HG03378 (cell line): ENCODE results near the gene WDR45B.

Source experiments
- ATAC-seq: cut with Tn5 transposase; IDR thresholded peaks from one replicate; pipeline ENCODE4 v1.9.1; 2021; ENCODE audit warnings: mild to moderate bottlenecking, moderate library complexity; ENCODE audit not compliant: unreplicated experiment

Gene WDR45B

DNA sequence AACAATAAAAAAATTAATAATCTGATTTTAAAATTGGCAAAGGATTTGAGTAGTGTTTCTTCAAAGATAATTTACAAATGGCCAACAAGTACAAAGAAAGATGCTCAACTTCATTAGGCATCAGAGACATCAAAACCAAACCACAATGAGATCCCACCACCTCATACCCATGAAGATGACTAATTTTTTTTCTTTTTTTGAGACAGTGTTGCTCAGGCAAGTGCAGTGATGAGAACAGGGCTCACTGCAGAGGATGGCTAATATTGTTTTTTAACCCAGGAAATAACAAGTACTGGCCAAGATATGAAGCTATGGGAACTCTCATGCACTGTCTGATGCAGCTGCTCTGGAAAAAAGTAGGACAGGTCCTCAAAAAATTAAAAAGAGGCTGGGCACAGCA lies 14.9 kb downstream of the WDR45B start:
- ATAC-seq: no peak

DNA sequence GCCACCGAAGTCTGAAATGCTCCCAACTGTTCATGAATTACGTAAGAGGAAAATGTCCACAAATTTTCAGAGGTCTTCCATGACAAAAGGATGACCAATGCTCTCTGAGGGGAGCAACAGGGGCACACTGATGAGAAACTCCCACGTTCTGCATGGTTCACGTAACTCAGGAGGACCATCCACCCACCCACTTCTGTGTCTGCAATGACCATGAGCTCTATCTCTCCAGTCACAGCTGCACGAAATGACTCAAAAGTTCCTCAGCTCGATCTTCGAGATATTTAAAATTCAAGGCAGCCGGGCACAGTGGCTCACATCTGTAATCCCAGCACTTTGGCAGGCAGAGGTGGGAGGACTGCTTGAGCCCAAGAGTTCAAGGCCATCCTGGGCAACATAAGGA lies 15.8 kb downstream of the WDR45B start:
- ATAC-seq: no peak

DNA sequence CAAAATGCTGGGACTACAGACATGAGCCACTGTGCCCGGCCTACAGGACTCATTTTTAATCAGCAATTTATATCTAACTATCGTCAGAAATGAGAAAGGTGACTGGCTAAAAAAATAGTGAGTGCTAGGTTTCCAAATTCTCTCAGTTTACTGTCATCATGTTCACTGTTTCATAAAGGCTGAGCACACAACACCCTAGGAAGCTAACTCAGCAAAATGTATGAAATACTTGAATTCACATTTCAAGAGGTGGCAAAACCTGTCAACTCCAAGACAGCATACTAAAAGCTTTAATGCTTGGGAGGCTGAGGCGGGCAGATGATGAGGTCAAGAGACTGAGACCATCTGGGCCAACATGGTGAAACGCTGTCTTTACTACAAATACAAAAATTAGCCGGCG lies 16.7 kb downstream of the WDR45B start:
- ATAC-seq: no peak

DNA sequence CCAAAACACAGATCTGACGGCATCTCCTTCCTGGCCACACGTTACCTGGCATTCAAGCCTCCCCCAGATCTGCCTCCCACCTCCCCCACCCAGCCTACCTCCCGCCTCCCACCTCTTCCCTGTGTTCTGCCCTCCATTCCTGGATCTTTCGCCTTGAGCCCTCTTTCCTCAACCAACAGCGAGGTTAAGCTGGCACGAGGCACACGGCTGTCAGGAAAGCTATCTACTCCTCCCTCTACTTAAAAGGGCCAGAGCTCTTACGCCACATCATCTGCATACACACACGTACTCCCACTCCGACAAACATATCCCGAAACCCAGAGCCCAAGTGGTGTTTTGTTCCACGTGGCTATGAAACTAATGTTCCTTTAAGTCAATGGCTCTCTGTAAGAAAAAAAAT lies 18.0 kb downstream of the WDR45B start:
- no peak for ATAC-seq

DNA sequence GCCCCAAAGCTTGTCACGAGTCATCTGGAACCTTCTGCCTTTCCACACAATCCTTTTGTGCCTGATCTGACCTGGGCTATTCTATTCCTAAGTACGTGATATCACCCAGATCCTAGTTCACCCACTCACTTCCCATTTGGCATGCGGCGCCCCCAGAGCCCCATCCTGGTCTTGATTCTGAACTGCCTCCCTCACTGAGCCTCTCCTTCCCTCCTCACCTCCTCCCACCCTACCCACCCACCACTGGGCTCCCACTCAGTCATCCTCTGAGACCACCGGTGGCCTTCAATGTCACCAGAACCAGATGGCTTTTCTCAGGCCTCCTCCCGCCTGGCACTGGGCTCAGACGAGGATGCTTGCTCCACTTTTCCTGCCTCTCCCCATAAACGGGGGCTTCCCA lies 18.5 kb downstream of the WDR45B start:
- no peak for ATAC-seq

DNA sequence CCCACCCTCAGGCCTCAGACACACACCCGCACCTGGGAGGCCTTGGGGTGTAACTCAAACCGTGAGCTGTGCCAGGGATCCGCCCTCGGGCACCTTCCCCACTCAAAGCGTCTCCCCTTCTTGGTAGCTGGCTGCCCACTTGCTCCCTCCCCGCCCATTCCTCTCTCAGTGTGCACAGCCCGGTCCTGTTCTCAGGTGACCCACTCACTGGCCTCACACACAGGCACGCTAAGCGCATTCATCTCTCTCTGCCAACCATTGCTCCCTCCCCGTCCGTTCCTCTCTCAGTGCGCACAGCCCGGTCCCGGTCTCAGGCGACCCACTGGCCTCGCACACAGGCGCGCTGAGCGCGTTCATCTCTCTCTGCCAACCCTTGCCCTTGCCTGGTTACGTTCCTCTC lies 20.8 kb downstream of the WDR45B start:
- ATAC-seq: no peak

DNA sequence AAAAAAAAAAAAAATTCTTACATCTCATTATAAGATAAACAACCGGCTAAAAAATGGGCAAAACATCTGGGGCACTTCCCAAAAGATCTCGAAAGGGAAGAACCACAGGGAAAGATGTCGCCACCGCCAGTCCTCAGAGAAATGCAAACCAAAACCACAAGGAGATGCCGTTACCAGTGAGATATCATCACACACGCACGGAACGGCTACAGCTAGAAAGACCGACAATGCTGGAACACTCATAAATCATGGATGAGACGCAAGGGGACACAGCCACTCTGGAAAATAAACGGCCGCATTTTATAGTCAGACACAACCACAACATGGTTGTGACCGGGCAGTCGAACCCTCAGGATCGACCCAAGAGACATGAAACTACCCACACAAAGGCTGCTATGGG lies 24.5 kb downstream of the WDR45B start:
- ATAC-seq: no peak

DNA sequence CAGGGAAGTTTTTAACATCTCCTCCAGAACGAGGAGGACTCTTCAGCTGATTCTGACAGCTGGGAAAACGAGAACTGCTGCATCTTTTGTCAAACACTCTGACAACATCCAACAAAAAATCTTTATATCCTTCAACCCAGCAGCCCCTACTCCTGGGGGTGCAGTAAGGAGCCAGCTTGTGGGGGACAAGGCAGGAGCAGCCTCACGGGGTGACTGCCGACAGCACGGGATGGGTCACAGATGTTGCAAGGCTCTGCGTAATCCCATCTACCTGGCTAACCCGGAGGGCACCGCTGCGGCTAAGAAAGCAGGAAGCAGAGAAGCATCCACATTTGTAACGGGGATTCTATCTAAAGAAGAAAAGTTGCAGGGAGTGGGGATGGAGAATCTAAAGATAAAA lies 28.6 kb downstream of the WDR45B start:
- ATAC-seq: no peak

DNA sequence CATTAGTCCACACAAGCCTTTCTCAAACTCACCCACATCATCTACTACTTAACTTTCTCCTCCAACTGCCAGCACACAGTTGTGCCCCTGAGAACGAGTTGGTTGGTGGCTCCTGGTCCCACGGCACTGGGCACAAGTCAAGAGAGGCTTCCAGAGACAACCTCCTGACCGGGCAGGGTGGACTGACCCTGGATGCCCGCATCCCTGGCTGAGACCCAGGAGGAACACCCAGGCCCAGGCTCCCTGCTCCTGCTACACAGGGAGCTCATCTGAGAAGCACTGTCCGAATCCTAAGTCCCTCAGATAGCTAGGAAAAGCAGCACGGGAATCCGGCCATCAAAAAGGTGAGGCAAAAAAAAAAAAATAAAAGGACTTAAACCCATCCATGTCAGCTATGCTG lies 29.0 kb downstream of the WDR45B start:
- no peak for ATAC-seq

DNA sequence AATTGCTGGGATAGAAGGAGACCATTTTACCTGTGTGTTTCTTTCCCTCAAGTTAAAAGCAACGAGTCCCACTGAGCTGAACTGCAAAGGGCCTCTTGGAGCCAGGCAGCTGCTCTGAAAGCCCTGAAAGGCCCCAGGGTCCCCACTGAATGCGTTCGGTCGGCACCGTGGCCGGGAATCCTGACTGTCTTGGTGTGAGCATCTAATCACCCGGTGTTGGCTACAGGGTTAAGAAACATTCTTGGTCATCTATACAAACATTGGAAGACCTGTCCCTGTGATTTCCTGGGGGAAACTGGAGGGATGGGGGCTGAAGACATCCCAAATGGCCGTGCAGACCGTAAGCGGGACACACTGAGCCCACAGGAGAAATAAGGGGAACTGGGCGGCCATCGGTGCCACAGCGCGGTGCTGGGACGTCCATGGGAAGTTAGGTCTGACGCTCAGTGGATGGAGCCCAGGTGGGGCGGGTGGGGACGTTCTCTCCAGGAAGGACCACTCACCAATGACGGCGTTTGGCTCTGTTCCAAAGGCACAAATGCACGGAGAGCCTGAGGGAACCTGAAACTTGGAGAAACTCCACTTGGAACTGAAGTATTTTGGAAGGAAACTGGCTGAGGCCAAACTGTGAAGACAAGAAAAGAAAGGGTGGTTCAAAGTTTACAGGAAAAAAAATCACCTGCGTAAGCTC lies 32.1 kb downstream of the WDR45B start:
- no peak for ATAC-seq

DNA sequence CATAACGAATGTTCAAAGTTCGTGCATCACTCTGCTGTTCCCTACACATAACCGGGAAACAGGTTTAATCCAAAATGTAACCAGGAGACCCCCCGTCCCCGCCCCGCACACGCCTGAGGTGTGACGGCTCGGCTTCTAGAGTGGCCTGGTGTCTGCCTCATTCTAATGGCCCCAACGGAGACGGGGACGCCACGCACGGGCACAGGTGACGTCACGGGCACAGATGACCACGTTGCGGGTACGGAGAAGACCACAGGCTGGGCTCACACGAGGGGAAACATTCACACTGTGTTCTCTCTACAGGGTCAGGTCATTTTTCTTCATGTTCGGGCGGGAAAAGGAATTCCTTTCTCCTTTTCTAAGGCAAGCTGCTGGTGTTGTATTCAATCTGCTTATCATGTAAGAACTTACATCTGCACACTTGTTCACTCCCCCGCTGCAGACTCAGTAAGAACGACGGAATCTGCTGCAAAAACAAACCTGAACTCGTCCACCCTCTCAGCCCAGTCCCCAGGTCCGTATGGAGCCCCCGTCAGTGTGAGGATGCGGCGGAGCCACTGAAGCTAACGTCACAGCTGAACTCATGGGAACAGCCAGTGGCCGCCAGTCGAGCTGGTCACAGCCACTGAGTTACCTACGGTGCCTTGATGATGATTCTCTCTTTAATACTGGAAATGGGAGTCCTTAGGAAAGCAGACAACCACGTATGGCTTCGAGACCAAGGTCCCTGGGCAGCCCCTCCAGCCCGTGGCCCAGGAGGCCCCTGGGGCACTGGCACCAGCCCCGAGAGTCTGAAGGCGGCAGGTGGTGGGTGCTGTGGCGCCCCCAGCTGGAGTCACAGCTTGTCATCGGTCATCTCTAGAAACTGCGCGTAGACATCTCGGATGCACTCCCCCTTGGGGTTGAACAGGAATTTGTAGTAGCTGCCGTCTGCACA lies 32.9 kb downstream of the WDR45B start:
- ATAC-seq: no peak

DNA sequence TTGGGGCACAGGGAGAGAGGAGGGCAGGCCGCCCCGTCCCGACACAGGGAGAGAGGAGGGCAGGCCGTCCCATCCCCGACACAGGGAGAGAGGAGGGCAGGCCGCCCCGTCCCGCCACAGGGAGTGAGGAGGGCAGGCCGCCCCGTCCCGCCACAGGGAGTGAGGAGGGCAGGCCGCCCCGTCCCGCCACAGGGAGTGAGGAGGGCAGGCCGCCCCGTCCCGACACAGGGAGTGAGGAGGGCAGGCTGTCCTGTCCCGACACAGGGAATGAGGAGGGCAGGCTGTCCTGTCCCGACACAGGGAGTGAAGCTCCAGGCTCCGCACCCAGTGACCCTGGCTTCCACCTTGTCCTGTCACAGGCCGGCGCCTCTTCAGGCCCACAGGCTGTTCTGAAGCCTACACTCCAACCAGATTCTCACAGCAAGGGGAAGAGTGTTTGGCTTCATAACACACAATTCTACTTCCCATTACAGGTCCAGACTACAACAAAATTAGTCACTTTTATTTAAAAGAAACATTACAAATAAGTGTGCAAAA lies 34.1 kb downstream of the WDR45B start:
- no peak for ATAC-seq

DNA sequence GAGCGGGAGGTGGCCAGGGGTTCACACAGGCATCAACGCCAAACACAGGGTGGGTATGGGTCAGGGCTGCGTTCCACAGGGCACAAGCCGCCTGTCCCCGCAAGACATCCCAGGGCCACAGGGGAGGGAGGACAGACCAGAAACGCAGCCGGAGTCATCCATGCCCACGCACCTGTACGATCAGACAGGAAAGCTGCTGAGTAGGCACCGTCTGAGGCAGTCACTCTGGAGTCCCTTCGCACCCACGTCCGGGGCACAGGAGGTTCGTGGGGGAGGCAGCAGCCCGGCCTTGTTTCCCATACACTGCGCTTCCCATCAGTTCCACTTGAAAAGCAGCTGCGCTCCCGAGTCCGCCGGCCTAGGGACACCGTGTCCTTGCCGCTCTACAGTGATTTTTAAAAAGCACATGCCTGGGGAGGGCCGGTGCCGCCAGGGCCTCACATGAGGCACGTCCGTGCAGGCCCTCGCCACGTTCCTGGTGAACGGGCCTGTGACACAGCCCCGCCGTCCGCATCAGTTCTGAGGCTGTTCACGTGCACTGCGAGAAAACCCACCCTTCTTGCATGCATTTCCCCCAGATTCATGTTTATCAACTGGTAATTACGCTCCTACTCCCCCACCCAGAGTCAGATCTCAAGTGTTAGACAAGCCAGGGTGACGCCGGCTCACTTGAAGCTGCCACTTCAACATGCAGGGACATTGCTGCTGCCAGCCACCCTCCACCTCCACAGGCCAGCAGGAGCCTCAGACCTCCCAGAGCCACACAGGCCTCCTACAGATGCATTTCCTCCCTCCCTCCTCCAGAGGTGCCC lies 34.8 kb downstream of the WDR45B start:
- no peak for ATAC-seq

DNA sequence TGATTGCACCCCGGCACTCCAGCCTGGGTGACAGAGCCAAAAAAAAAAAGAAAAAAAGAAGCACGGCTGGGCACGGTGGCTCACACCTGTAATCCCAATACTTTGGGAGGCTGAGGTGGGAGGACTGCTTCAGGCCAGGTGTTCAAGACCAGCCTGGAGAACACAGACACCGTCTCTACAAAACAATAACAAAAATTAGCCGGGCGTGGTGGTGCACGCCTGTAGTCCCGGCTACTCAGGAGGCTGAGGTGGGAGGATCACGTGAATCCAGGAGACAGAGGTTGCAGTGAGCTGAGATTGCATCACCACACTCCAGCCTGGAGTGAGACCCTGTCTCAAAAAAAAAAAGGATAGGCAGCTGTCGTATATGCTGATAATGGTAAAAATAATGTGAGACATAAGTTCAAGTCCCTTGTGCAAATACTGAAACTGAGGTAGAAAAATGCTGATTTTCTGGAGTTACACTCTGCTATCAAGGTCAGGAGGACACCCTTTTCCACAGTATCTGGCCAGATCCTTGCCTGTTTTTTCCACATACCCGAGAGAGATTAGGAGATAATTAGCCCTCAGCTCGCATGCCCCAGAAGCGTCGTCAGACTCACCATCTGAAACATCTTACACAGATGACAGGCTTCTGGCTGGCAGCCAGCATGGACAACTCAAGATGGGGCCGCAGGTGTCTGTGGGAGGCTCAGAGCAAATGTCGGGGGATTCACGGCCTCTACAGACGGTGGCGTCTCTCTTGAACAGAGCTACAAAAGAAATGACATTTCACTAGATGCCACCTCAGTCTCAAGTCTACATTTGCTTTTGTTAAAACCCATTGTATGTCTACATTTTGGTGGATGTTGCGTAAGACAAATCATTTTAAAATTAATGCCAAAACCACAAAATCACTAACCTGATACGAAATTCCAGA lies 36.8 kb downstream of the WDR45B start:
- no peak for ATAC-seq

DNA sequence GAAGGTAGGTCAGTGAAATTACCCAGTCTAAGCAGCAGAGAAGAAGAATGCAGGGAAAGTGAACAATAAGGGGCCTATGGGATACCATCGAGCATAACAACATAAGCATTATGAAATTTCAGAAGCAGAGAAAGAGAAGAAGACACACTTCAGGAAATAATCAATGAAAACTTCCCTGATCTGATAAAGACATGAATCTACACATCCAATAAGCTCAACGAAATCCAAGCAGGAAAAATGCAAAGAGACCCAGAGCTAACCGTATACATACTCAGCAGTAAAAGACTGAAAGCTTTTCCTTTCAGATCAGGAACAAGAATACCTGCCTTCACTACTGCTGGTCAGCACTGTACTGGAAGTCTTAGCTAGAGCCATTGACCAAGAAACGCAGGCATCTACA lies 38.6 kb downstream of the WDR45B start:
- no peak for ATAC-seq

DNA sequence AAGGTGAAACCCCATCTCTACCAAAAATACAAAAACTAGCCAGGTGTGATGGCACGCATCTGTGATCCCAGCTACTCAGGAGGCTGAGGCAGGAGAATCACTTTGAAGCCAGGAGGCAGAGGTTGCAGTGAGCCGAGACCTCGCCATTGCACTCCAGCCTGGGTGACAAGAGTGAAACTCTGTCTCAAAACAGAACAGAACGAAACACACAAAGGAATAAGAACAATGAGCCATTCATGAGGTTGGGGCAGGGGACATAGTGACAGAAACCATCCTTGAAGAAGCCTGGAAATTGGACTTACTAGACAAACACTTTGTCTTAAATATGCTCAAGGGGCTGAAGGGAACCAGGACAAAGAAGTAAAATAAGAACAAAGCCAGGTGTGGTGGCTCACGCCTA lies 39.4 kb downstream of the WDR45B start:
- ATAC-seq: no peak

DNA sequence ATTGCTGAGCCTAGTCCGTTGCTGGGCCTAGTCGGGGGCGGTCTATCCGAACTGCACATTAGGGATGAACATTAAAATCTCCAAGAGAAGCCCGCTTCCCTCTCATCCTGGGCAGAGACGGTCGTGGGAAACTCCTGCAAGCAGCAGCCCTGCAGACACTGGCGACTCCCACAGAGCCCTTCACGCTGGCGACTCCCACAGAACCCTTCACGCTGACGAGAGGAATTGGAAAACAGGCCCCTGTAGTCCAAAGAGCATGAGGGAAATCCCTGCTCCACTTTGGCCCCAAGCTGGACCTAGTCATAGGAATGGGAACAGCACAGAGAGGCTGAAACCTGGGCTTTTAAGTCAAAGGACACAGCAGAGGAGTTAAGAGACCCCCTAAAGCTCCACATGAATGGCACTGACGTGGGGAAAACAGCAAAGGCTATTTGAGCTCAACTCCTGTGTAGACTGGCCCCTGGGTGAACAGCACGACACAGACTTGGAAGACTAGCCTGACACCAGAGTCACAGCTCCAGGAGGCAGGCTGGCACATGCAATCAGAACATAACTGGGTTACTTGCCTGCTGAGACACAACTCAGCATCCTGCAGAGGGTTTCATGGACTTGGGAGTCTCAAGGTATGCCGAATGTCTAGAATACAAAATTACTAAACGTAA lies 42.2 kb downstream of the WDR45B start:
- no peak for ATAC-seq

DNA sequence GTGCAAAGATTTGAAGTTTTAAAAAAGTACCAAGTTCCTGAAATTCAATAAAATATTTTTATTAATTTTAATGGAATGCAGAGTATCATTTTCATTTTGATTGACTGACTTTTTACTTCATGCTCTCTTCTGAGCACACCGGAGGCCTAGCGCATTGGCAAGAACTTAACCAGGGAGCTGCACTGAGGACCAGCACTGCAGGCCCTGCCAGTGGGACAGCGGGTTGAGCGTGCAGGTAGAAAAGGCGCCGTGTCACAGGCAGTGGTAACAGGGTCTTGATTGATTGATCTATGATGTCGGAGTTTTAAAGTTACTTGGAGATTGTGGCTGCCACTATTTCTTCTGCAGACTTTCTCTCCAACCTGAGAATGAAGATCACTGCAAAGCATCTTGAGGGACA lies 43.7 kb downstream of the WDR45B start:
- ATAC-seq: no peak

DNA sequence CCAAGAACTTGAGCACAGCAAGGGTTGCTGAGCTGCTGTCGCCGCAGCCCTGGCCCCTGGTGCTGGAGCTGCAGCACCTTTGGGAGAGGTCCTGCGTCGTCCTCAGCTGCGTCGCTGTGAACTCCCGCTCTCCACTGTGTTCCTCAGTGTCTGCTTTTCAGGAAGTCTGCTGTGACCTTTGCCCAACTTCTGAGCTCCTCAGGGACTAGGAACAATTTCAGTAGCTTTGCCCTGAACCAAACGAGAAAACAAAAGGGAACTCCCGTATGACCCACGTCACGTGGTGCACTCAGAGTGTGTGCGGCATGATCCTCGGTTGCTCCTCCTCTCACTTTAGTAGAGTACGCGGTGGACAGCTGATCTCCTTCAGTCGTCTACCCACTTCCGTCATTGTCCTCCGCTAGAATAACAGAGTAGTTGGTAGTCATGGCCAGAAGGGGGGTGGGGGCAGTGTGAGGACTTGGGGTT lies 44.2 kb downstream of the WDR45B start:
- ATAC-seq: no peak
